ENCODE data around the gene SPATA12.

Gene SPATA12

DNA sequence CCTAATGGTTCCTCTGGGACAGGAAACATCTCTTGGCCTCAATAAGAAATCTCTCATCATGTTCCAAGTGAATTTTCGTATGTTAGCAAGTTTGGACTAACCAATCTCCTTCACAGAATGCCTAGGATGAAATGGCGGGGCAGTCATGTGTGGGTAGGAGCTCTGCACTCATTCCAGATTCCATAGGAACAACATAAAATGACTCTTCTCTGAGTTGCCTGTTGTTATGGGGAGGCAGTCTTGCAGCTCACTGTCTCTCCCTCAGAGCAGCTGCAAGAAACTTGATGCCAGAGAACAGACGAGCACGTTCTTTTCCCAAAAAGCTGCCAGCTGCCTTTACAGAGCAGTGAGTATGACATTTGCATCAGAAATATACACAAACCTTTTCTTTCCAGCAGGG is 34.1 kb downstream of the SPATA12 start:
- TF ChIP-seq, protein P1, sequence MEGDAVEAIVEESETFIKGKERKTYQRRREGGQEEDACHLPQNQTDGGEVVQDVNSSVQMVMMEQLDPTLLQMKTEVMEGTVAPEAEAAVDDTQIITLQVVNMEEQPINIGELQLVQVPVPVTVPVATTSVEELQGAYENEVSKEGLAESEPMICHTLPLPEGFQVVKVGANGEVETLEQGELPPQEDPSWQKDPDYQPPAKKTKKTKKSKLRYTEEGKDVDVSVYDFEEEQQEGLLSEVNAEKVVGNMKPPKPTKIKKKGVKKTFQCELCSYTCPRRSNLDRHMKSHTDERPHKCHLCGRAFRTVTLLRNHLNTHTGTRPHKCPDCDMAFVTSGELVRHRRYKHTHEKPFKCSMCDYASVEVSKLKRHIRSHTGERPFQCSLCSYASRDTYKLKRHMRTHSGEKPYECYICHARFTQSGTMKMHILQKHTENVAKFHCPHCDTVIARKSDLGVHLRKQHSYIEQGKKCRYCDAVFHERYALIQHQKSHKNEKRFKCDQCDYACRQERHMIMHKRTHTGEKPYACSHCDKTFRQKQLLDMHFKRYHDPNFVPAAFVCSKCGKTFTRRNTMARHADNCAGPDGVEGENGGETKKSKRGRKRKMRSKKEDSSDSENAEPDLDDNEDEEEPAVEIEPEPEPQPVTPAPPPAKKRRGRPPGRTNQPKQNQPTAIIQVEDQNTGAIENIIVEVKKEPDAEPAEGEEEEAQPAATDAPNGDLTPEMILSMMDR (IDR thresholded peaks at IDR 0.05; ENCODE audit: insufficient read depth, low read length, poor library complexity, severe bottlenecking): no peak
- no peak for TF ChIP-seq EZH2phosphoT487 (conservative IDR thresholded peaks at IDR 0.05; ENCODE audit: low read length)
- H4K20me1 ChIP-seq (ENCODE audit: low read depth, low read length): no peaks in the 10 kb centered on the region
- H3K9ac ChIP-seq (ENCODE audit: low read length): no peak overlapping the region
- no peaks in the 10 kb centered on the region for H3K27me3 ChIP-seq (ENCODE audit: low read length)
- no peaks in the 10 kb centered on the region for H3K9me3 ChIP-seq (ENCODE audit: insufficient read depth, low read length)
- H3F3A ChIP-seq (ENCODE audit: insufficient read depth): no peaks in the 10 kb centered on the region
- H3K27ac ChIP-seq (ENCODE audit: low read depth, low read length): no peak overlapping the region
- H3K79me2 ChIP-seq (ENCODE audit: insufficient read depth, low read length): no peaks in the 10 kb centered on the region
- no peaks in the 10 kb centered on the region for H3K9me2 ChIP-seq (replicated peaks; ENCODE audit: insufficient read depth, low read length)
- H2AFZ ChIP-seq (ENCODE audit: low read depth, low read length, severe bottlenecking): no peak overlapping the region
- no peaks in the 10 kb centered on the region for H3K36me3 ChIP-seq (ENCODE audit: low read length)
- no peak overlapping the region for H3K4me2 ChIP-seq (ENCODE audit: low read depth, low read length, poor library complexity, severe bottlenecking)
- H3K4me3 ChIP-seq (ENCODE audit: insufficient read depth, low read length, poor library complexity, severe bottlenecking): no peak overlapping the region

- H3F3A ChIP-seq (ENCODE audit: insufficient read depth): no peaks in the 10 kb centered on the region
Measured at GRCh38 chr3:57095363-57095762, 34.9 kb downstream of the SPATA12 start.

GRCh38 chr3:57097536-57097935 is 37.1 kb downstream of the SPATA12 start:
- Histone ChIP-seq H3K9ac (ENCODE audit: low read length) (no peak overlapping the region), H3K27ac (ENCODE audit: low read depth, low read length) (no peak overlapping the region), H3K4me2 (ENCODE audit: low read depth, low read length, poor library complexity, severe bottlenecking) (no peak overlapping the region), H3F3A (ENCODE audit: insufficient read depth) (no peaks in the 10 kb centered on the region), H2AFZ (ENCODE audit: low read depth, low read length, severe bottlenecking) (no peak overlapping the region), H3K36me3 (ENCODE audit: low read length) (no peaks in the 10 kb centered on the region), H3K27me3 (ENCODE audit: low read length) (no peaks in the 10 kb centered on the region), H3K79me2 (ENCODE audit: insufficient read depth, low read length) (no peaks in the 10 kb centered on the region), H3K9me3 (ENCODE audit: insufficient read depth, low read length) (no peaks in the 10 kb centered on the region), H3K9me2 (replicated peaks; ENCODE audit: insufficient read depth, low read length) (no peaks in the 10 kb centered on the region), H4K20me1 (ENCODE audit: low read depth, low read length) (no peaks in the 10 kb centered on the region), H3K4me3 (ENCODE audit: insufficient read depth, low read length, poor library complexity, severe bottlenecking) (no peak overlapping the region)
- TF ChIP-seq, protein P1 (IDR thresholded peaks at IDR 0.05; ENCODE audit: insufficient read depth, low read length, poor library complexity, severe bottlenecking): no peak
- no peak for TF ChIP-seq EZH2phosphoT487 (conservative IDR thresholded peaks at IDR 0.05; ENCODE audit: low read length)

More at GRCh38 chr3:57095363-57095762, 34.9 kb downstream of the SPATA12 start:
- Histone ChIP-seq H3K9me2 (replicated peaks; ENCODE audit: insufficient read depth, low read length) (no peaks in the 10 kb centered on the region), H3K9me3 (ENCODE audit: insufficient read depth, low read length) (no peaks in the 10 kb centered on the region), H2AFZ (ENCODE audit: low read depth, low read length, severe bottlenecking) (no peak overlapping the region), H3K4me3 (ENCODE audit: insufficient read depth, low read length, poor library complexity, severe bottlenecking) (no peak overlapping the region), H3K27ac (ENCODE audit: low read depth, low read length) (no peak overlapping the region), H3K36me3 (ENCODE audit: low read length) (no peaks in the 10 kb centered on the region), H3K79me2 (ENCODE audit: insufficient read depth, low read length) (no peaks in the 10 kb centered on the region), H3K9ac (ENCODE audit: low read length) (no peak overlapping the region), H3K4me2 (ENCODE audit: low read depth, low read length, poor library complexity, severe bottlenecking) (no peak overlapping the region), H4K20me1 (ENCODE audit: low read depth, low read length) (no peaks in the 10 kb centered on the region), H3K27me3 (ENCODE audit: low read length) (no peaks in the 10 kb centered on the region)
- TF ChIP-seq, protein P1 (IDR thresholded peaks at IDR 0.05; ENCODE audit: insufficient read depth, low read length, poor library complexity, severe bottlenecking): no peak
- TF ChIP-seq EZH2phosphoT487 (conservative IDR thresholded peaks at IDR 0.05; ENCODE audit: low read length): no peak
